GM12891 (cell line): ENCODE data around the gene LRRC7.

Experiments used
- DNase-seq: peaks from one replicate; pipeline ENCODE4 v3.0.0; 2011; ENCODE audit warnings: low spot score; ENCODE audit not compliant: insufficient read length
- FAIRE-seq: peaks from 2 replicates; lab custom pipeline; 2011; peaks lifted over from hg19 to GRCh38; lab: Jason Lieb, UNC
- PAX5 ChIP-seq: IDR thresholded peaks from 2 replicates; pipeline ENCODE4 v1.6.1; 2011; ENCODE audit warnings: low read length, moderate library complexity, mild to moderate bottlenecking; ENCODE audit not compliant: insufficient read depth, severe bottlenecking
- POLR2A ChIP-seq: IDR thresholded peaks from 2 replicates; pipeline ENCODE4 v1.6.1; 2011; ENCODE audit warnings: low read depth, low read length, control low read depth
- POLR2AphosphoS5 ChIP-seq: IDR thresholded peaks from 2 replicates; pipeline ENCODE4 v1.6.1; 2011; ENCODE audit warnings: low read depth, low read length, control low read depth
- POU2F2 ChIP-seq: IDR thresholded peaks from 2 replicates; pipeline ENCODE4 v1.6.1; 2011; ENCODE audit warnings: low read depth, mild to moderate bottlenecking, control low read depth, low read length, moderate library complexity
- SPI1 ChIP-seq: IDR thresholded peaks from 2 replicates; pipeline ENCODE4 v1.6.1; 2011; ENCODE audit warnings: low read depth, low read length, control low read depth
- TAF1 ChIP-seq: IDR thresholded peaks from 2 replicates; pipeline ENCODE4 v1.6.1; 2011; ENCODE audit warnings: low read depth, low read length, control low read depth

Gene LRRC7

GRCh38 chr1:69645477-69645876 lies 77.8 kb downstream of the LRRC7 start:
- FAIRE-seq (no peak), DNase-seq (no peak)
- no peak for TF ChIP-seq SPI1
- TF ChIP-seq PAX5 = no peak
- no peak for TF ChIP-seq POLR2A
- no peak for TF ChIP-seq TAF1
- TF ChIP-seq POLR2AphosphoS5 = no peak
- TF ChIP-seq POU2F2 = no peak

GRCh38 chr1:69648486-69648885 lies 80.8 kb downstream of the LRRC7 start:
- DNase-seq = no peak
- TF ChIP-seq TAF1 (no peak), POLR2A (no peak), POU2F2 (no peak)
- FAIRE-seq = no peak

GRCh38 chr1:69649383-69649990 lies 81.8 kb downstream of the LRRC7 start:
- TF ChIP-seq TAF1 (no peak), SPI1 (no peak), PAX5 (no peak), POLR2AphosphoS5 (no peak), POLR2A (no peak), POU2F2 (no peak)

GRCh38 chr1:69650779-69651178 lies 83.1 kb downstream of the LRRC7 start:
- no peak for TF ChIP-seq PAX5
- TF ChIP-seq TAF1 = no peak
- no peak for TF ChIP-seq SPI1
- FAIRE-seq (no peak), DNase-seq (no peak)

More at GRCh38 chr1:69649383-69649990, 81.8 kb downstream of the LRRC7 start:
- DNase-seq (no peak), FAIRE-seq (no peak)

GRCh38 chr1:69651656-69652055 lies 83.9 kb downstream of the LRRC7 start:
- DNase-seq (no peak), FAIRE-seq (no peak)
- TF ChIP-seq POLR2AphosphoS5 (no peak), SPI1 (no peak), POLR2A (no peak), TAF1 (no peak), POU2F2 (no peak), PAX5 (no peak)

DNA sequence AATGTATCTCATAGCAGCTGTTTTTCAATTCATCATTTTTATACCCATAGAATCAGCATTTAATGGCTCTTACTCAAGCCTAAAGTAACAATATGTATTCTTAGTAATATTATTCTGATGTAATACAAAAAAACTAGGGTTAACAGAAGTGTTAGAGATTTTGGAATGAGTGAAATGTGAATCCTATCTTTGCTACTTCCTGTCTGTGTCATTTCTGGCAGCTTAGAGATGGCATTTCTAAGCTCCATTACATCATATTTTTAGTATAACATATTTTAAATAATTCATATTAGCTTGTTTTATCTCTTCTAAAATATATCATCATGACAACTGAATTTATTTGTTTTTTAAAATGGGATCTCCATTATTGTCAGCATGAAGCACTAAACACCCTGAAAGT lies 90.2 kb downstream of the LRRC7 start:
- FAIRE-seq = no peak
- DNase-seq = no peak
- no peak for TF ChIP-seq POLR2AphosphoS5
- TF ChIP-seq SPI1 = no peak
- no peak for TF ChIP-seq POLR2A
- TF ChIP-seq TAF1 = no peak
- TF ChIP-seq PAX5 = no peak
- no peak for TF ChIP-seq POU2F2

DNA sequence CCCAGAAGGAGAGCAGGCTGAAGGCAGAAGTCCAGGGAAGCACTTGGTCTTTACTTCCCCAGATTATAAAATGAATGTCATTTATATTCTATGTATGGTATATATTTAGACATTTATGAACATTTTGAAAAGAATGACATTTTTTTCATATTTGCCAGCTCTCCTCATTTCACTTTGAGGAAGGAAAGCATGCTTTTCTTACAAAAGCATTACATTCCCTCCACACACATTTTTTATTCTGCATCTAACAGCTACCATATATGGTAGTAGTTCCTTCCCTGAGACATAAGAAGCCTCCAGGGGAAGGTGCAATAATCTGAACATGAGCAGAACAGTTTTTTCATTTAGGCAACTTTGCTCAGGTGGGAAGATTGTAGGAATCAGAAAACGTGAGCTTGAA lies 94.0 kb downstream of the LRRC7 start:
- FAIRE-seq = no peak
- TF ChIP-seq PAX5 (no peak), SPI1 (no peak), POLR2AphosphoS5 (no peak), POU2F2 (no peak), POLR2A (no peak), TAF1 (no peak)
- no peak for DNase-seq

- TF ChIP-seq PAX5 = no peak
- TF ChIP-seq POLR2A = no peak
- TF ChIP-seq TAF1 = no peak
- no peak for TF ChIP-seq SPI1
- no peak for TF ChIP-seq POU2F2
- TF ChIP-seq POLR2AphosphoS5 = no peak
- FAIRE-seq = no peak
Measured at GRCh38 chr1:69662321-69662720, 94.6 kb downstream of the LRRC7 start.

DNA sequence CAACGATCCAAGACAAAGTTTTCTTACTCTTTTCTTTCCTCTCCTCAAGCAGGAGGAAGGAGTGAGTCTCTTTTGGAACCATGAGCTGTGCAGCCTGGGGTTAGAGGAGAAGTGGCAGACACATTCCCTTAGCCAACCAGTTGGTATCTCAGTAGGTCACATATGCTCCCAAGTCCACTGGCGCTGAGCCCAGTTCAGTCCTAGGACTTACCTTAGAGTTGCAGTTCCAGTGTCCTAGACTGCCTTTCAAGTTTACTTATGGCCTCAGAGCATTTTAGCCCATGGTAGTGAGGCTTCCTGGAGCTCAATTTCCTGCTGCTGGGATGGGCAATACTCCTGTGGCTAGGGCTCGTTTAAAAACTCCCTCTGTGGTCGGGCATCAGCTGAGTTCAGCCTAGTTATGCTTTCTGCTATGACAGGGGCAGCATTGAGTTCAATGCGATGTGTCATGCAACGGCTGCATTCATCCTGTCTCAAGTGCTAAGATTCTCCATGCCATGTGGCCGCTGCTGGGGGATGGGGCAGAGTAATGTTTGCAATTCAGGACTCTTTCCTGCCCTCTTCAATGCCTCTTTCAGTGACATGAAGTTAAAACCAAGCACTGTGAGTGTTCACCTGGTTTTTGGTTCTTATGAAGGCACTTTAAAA lies 103.8 kb downstream of the LRRC7 start:
- DNase-seq (no peak), FAIRE-seq (no peak)
- no peak for TF ChIP-seq POU2F2
- no peak for TF ChIP-seq POLR2A
- TF ChIP-seq POLR2AphosphoS5 = no peak
- no peak for TF ChIP-seq TAF1
- TF ChIP-seq PAX5 = no peak

More at GRCh38 chr1:69662321-69662720, 94.6 kb downstream of the LRRC7 start:
- no peak for DNase-seq

- FAIRE-seq = no peak
- TF ChIP-seq POU2F2 (no peak), POLR2AphosphoS5 (no peak), TAF1 (no peak), SPI1 (no peak), POLR2A (no peak), PAX5 (no peak)
- no peak for DNase-seq
Measured at GRCh38 chr1:69673321-69673720, 105.6 kb downstream of the LRRC7 start.
